Body of pancreas (tissue), 4 donors: ENCODE measurements around the gene SCGB1C2. TPM values are rescaled to one million over a fixed set of nuclear protein-coding genes. Genes with fewer than 3 reads are reported as not detected.

Experiments used
- ATAC-seq: fragments of 150-250 bp; one replicate; pipeline ENCODE4 v1.9.1; 2016
- DNase-seq, 4 donors: peaks; one replicate each; pipeline ENCODE4 v3.0.0-alpha.2; 2019
- H3K27ac ChIP-seq, 4 donors: fragments of 200-600 bp; sonication (generic); 1 replicate in 3 of 4; 2 replicates in 1 of 4; pipeline versions ENCODE4 v1.5.1 to v1.6.1; 2016 to 2019; ENCODE audit warnings: mild to moderate bottlenecking in 1 of 4, mixed read lengths in 1 of 4, moderate library complexity in 1 of 4
- H3K27me3 ChIP-seq, 2 donors: fragments of 200-600 bp; sonication (generic); one replicate each; pipeline ENCODE4 v1.6.0; 2016; ENCODE audit warnings: mild to moderate bottlenecking in 1 of 2
- H3K36me3 ChIP-seq, 2 donors: fragments of 200-600 bp; sonication (generic); replicated peaks in 1 of 2; 2 replicates each; pipeline ENCODE4 v1.5.1; 2016; ENCODE audit warnings: low read depth in 2 of 2; ENCODE audit not compliant: insufficient read depth in 1 of 2
- H3K4me1 ChIP-seq: fragments of 200-600 bp; sonication (generic); one replicate; pipeline ENCODE4 v1.6.0; 2016
- H3K4me3 ChIP-seq, 2 donors: fragments of 200-600 bp; sonication (generic); 1 replicate in 1 of 2; 2 replicates in 1 of 2; pipeline ENCODE4 v1.5.1; 2016 to 2019
- H3K9me3 ChIP-seq, 3 donors: fragments of 200-600 bp; sonication (generic); 1 replicate in 2 of 3; 2 replicates in 1 of 3; pipeline ENCODE4 v1.5.1; 2016
- CTCF ChIP-seq, 7 experiments: fragments of 450-650 bp in 4 of 7; fragments of 200-600 bp in 3 of 7; sonication (generic) in 3 of 7; IDR thresholded peaks; one replicate each; pipeline ENCODE4 v1.5.1; 2016 to 2019; ENCODE audit warnings: antibody characterized with exemption in 7 of 7
- POLR2A ChIP-seq, 3 donors: fragments of 450-650 bp; IDR thresholded peaks; one replicate each; pipeline ENCODE4 v1.6.1; 2016; ENCODE audit warnings: antibody characterized with exemption in 3 of 3, mild to moderate bottlenecking in 2 of 3
- WGBS, 2 donors: methylation state at CpG; one replicate each; pipeline ENCODE4 v1.1.5; 2017; 5-methylcytosine and 5-hydroxymethylcytosine counted together
- intact Hi-C: fragments of 100-400 bp; cut with DNase I; formaldehyde crosslinking; loops from one replicate; pipeline ENCODE4 v1.15.1; 2023
- total RNA-seq, 2 donors: library from RNA; depleted of rRNA; stranded (reverse); fragments of >200 nt; gene quantifications; one replicate each; pipeline ENCODE4 v1.1.0, GENCODE V29; 2016

Gene SCGB1C2
- total RNA-seq, 2 donors from 2014 or later: not detected

DNA sequence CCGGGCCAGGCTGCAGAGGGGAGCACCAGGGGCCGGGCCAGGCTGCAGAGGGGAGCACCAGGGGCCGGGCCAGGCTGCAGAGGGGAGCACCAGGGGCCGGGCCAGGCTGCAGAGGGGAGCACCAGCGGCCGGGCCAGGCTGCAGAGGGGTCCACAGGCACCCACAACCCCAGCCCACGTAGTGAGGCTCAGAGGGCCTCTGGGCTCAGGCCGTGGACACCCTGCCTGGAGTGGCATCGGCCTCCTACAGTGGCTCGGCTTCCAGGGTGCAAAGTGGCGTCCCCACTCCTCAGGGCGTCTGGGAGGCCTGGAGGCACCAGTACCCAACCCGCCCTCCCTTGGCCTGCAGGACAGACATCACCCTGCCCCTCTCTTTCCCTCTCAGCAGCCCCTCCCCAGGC is 34.5 kb downstream of the SCGB1C2 start:
- Histone ChIP-seq H3K27me3 (no peaks in the 10 kb centered on the region), H3K27ac (no peak overlapping the region), H3K36me3 (no peaks in the 10 kb centered on the region), H3K9me3 (no peaks in the 10 kb centered on the region), H3K4me1 (no peaks in the 10 kb centered on the region), H3K4me3 (no peak overlapping the region)
- TF ChIP-seq CTCF (IDR thresholded peaks at IDR 0.05): no peak
- TF ChIP-seq POLR2A (IDR thresholded peaks at IDR 0.05): no peak
- 92 to 98% methylated on average over 5 to 10 of the region's 13 CpGs for WGBS, 2 donors
- ATAC-seq (no peak), DNase-seq (no peak)
- intact Hi-C loops: no loop called here

DNA sequence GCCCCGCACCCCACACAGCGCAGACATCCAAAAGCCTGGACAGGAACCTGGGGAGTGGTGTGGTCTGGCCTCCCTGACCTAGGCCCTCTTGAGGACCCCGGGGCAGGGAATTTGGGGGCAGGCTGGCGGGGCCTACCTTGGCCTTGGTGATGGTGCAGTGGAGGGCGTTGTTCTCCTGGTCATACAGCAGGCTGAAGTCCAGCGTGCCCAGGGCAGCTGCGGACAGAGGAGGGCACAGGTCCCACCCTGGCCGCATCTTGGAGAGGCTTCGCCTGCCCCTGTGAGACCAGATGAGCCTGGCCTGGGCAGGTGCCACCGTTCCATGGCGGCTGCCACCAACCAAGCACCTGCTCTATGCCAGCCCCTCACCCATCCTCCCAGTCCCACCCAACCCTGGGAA is 35.0 kb downstream of the SCGB1C2 start:
- 80 to 100% methylated on average over 1 to 10 of the region's 11 CpGs for WGBS, 2 donors
- no peak for TF ChIP-seq POLR2A (IDR thresholded peaks at IDR 0.05)
- no peak for TF ChIP-seq CTCF (IDR thresholded peaks at IDR 0.05)
- ATAC-seq: no peak
- Histone ChIP-seq H3K27ac (no peak overlapping the region), H3K4me1 (no peaks in the 10 kb centered on the region), H3K36me3 (no peaks in the 10 kb centered on the region), H3K9me3 (no peaks in the 10 kb centered on the region), H3K27me3 (no peaks in the 10 kb centered on the region), H3K4me3 (no peak overlapping the region)
- intact Hi-C loops: no loop called here
- DNase-seq: no peak

DNA sequence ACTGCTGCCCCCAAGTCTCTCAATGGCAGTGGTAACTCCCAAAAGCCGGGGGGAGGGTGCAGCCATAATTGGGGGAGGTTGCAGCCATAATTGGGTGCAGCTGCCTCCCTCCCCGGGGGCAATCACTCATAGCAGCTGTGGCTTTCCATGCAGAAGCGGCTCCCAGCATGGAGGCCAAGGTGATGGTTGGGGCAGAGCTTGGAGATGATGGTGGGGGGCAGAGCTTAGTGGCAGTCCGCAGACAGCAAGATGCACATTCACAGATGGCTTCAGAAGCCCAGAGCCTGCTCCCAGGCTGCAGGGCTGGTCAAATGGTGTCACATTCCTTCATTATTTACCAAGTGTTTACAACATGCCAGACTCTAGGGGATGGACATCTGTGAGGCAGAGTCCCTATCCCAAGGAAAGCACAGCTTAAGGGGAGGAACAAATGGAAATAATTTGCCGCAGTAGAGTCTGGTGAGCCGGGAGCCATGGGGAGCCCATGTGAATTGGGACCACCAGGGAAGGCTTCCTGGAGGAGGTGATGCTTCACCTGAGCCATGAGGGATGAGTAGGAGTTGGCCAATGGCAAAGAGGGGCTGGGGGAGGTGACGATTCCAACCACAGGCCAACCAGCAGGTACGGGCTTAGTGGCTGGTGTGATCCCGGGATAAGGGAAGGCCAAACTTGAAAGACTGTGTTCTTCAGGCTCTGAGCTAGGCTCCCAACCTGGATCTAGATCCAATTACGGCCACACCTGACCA is 36.0 kb downstream of the SCGB1C2 start:
- WGBS, 2 donors: 90% methylated on average over 10 of the region's 10 CpGs
- Histone ChIP-seq H3K36me3 (no peaks in the 10 kb centered on the region), H3K4me3 (no peak overlapping the region), H3K27me3 (no peaks in the 10 kb centered on the region), H3K9me3 (no peaks in the 10 kb centered on the region), H3K27ac (no peak overlapping the region), H3K4me1 (no peaks in the 10 kb centered on the region)
- TF ChIP-seq POLR2A (IDR thresholded peaks at IDR 0.05) (no peak), CTCF (IDR thresholded peaks at IDR 0.05) (no peak)
- intact Hi-C loops: no loop called here
- DNase-seq (no peak), ATAC-seq (no peak)

DNA sequence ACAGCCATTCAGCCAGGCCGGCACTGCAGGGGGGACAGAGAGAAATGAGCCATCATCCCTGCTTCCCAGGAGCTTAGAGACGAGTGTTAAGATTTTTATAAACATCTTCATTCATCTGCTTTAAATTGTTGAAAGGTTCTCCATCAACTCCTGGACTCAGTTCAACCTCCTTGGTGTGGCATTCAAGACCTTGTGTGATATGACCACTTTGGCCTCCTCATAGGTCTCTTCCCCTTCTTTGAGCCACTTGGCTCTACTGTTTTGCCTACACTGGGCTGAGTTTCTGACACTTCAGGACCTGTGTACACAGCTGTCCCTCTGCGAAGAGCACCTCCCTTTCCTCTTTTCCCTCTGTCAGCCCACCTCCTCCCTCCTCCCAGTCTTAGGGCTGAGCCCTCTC is 39.8 kb downstream of the SCGB1C2 start:
- H3K4me3 ChIP-seq: no peak overlapping the region
- no peak overlapping the region for H3K27ac ChIP-seq
- peaks cover 31% of the 10 kb centered on the region for H3K4me1 ChIP-seq
- H3K36me3 ChIP-seq: no peaks in the 10 kb centered on the region
- intact Hi-C loops: no loop called here
- DNase-seq: no peak
- H3K27me3 ChIP-seq: no peaks in the 10 kb centered on the region
- H3K9me3 ChIP-seq: no peaks in the 10 kb centered on the region
- no peak for ATAC-seq
- WGBS, 2 donors: 89 to 91% methylated on average over 3 of the region's 3 CpGs
- no peak for TF ChIP-seq POLR2A (IDR thresholded peaks at IDR 0.05)
- no peak for TF ChIP-seq CTCF (IDR thresholded peaks at IDR 0.05)

DNA sequence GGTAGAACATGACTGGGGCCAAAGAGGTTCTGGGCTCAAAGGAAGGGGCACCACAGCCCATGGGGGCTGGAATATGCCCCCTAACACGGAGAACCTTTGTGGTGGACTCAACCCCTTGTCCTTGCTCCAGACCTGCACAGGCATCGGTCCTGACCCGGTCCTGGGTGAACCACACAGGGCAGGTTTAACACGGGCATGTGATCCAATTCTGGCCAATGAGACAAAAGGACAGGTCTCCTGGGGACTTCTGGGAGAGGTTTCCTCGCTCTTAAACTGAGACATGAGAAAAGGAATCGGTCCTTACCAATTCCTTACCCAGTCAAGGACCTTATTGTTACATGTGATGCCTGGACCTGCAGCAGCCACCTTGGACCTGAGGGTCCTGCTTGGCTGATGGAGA is 40.4 kb downstream of the SCGB1C2 start:
- TF ChIP-seq POLR2A (IDR thresholded peaks at IDR 0.05) (no peak), CTCF (IDR thresholded peaks at IDR 0.05) (no peak)
- Histone ChIP-seq H3K27me3 (no peaks in the 10 kb centered on the region), H3K4me1 (peaks cover 37% of the 10 kb centered on the region), H3K36me3 (no peaks in the 10 kb centered on the region), H3K27ac (no peak overlapping the region), H3K4me3 (no peak overlapping the region), H3K9me3 (no peaks in the 10 kb centered on the region)
- intact Hi-C loops: no loop called here
- DNase-seq (no peak), ATAC-seq (no peak)
- 80 to 88% methylated on average over 6 of the region's 6 CpGs for WGBS, 2 donors
